GM10847 (cell line): ENCODE measurements around the gene KCP.

Experiments
- POLR2A ChIP-seq: IDR thresholded peaks from 2 replicates; pipeline ENCODE4 v1.6.1; 2011; ENCODE audit not compliant: insufficient read length; ENCODE audit errors: extremely low read depth

The KCP gene

DNA sequence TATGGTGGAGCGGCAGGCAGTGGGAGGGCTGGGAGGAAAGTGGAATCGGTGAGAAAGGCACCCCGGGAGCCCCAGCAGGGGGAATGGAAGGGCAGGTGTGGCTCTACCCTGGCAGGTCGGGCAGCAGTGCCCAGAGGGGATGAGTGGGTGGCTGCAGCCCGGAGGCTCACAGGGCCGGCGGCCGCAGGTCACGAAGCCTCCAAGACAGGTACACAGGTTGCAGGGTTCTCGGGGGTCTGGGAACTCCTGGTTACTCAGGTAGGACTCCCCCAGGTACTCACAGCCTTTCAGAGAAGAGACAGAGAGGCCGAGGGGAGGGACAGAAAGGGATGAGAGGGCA is 21.8 kb downstream of the KCP start:
- no peak for TF ChIP-seq POLR2A

GRCh38 chr7:128888039-128888755 is 22.3 kb downstream of the KCP start:
- no peak for TF ChIP-seq POLR2A

DNA sequence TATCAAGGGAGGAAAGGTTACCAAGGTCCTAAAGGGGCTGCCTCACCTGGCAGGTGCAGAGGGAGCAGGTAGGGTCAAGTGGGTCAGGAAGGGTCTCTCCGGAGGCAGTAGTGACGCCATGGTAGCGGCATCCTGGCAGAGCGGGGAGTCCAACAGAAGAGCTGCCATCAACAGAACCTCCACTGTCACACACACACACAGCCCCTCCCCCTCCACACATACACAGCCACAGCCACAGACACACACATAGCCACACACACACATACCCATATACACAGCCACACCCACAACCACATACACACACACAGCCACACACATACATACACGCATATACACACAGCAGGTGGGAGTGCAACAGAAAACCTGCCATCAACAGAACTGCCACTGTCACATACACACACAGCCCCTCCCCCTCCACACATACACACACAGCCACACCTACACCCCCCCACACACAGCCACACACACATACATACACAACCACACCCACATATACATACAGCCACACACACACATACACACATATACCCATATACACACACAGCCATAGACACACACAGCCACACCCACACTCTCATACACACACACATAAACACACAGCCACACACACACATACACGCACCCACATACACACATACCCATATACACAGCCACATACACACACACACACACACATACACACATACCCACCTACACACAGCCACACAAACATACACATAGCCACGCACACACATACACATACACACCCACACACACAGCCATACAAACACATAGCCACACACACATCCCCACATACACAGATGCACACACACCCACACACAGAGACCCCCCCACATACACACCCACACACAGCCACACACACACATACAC is 23.1 kb downstream of the KCP start:
- no peak for TF ChIP-seq POLR2A

GRCh38 chr7:128886391-128887168 is 23.9 kb downstream of the KCP start:
- no peak for TF ChIP-seq POLR2A

- TF ChIP-seq POLR2A = no peak
Measured at GRCh38 chr7:128885370-128886187, 24.9 kb downstream of the KCP start.

- no peak for TF ChIP-seq POLR2A
Measured at GRCh38 chr7:128884561-128885369, 25.7 kb downstream of the KCP start.

- TF ChIP-seq POLR2A = peak; percentile 24
Measured at GRCh38 chr7:128883622-128884448, 26.7 kb downstream of the KCP start.

DNA sequence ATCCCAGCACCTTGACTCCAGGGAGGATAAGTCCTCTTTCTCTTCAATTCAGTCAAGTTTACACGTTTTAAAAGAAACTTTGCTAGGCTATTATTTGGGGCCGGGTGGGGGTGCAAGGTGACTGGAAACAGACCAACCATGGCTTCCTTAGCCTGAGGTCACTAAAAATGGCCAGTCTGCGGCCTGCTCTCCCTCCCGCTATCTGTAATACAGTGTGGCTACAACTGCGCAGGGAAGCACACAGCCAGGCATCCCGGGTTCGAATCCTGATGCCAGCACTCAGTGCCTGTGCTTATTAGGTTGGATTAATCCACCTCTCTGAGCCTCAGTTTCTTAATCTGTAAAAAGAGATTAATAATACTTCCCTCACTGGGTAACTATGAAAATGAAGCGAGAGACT is 28.4 kb downstream of the KCP start:
- no peak for TF ChIP-seq POLR2A

- no peak for TF ChIP-seq POLR2A
Measured at GRCh38 chr7:128881458-128882125, 28.9 kb downstream of the KCP start.

DNA sequence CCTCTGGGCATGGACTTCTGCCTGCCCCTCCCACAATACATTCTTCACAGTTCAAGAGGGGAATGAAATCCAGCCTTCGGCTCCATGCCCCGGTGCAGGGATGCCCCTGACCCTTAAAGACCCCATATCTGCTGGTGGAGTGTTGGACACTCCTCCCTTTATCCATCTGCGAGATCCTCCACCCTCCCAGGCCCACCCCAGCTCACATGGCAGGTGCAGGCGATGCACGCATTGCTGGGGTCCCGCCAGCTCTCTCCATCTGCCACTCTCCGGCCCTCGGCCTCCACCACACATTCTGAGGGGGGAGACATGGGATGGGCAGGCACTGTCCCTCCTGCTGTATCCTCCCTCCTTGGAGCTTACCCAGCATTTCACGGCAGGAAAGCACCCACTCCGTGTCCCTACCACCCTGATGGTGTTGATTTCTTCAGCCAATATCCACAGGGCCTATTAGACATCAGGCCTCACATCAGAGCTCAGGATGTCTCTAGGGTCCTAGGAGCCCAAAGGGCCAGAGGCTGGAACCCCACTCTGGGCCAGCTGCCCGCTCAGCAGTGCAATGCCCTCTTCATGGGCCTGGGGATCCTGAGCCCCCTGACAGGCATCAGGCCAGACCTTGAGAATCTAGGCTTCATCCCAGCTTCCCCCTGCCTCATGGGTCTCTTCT is 29.6 kb downstream of the KCP start:
- TF ChIP-seq POLR2A = no peak

GRCh38 chr7:128879939-128880746 is 30.4 kb downstream of the KCP start:
- no peak for TF ChIP-seq POLR2A
